ENCODE results near the gene KRT5. TPM values are rescaled to one million over a fixed set of nuclear protein-coding genes. Genes with fewer than 3 reads are reported as not detected.

KRT5 gene
- total and polyA plus RNA-seq, 10 of the 15 experiments (the other 5 are each of a cell fraction or from before 2014, with no cell fraction given): 1.6 TPM; not detected in 9

DNA sequence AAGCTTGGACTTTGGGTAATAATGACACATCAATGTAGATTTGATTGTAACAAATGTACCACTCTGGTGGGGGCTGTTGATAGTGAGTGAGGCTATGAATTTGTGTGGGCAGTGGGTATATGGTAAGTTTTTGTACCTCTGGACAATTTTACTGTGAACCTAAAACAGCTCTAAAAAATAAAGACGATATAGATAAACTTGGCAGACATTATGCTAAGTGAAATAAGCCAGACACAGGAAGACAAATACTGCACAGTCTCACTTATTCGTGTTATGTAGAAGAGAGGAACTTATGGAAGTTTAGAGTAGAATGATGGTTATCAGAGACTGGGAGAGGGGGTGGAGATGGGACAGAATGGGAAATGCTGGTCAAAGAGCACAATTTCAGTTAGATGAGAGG, 55.3 kb downstream of the KRT5 start:
- Histone ChIP-seq H2AFZ (ENCODE audit: control insufficient read depth, low read depth, low read length) (no peak overlapping the region), H3K4me1 (ENCODE audit: control insufficient read depth, insufficient read depth, low read length) (no peaks in the 10 kb centered on the region), H3K9me3 (replicated peaks; ENCODE audit: control insufficient read depth, insufficient read depth, low read length) (no peaks in the 10 kb centered on the region), H3K36me3 (ENCODE audit: control insufficient read depth in 2 of 2, insufficient read depth in 2 of 2, low read length in 1 of 2) (no peaks in the 10 kb centered on the region), H3K27ac (ENCODE audit: control insufficient read depth, insufficient read depth) (no peak overlapping the region), H3K9ac (ENCODE audit: control insufficient read depth, insufficient read depth, low read length) (no peak overlapping the region), H3K79me2 (ENCODE audit: control insufficient read depth, insufficient read depth, low read length) (no peaks in the 10 kb centered on the region), H3K4me3 (no peak overlapping the region), H3K4me2 (ENCODE audit: control insufficient read depth, insufficient read depth) (no peak overlapping the region), H4K20me1 (ENCODE audit: control insufficient read depth, insufficient read depth) (no peaks in the 10 kb centered on the region), H3K27me3 (replicated peaks in 1 of 2; ENCODE audit: control insufficient read depth in 2 of 2, insufficient read depth in 2 of 2, low read length in 1 of 2) (no peaks in the 10 kb centered on the region)
- SMC1A ChIA-PET (ENCODE audit: uncharacterized antibody, unreplicated experiment): no interaction called here
- intact Hi-C loops (cut with micrococcal nuclease; ENCODE audit: unreplicated experiment) (no loop called here), in situ Hi-C loops (cut with MboI) (no loop called here)
- WGBS (ENCODE audit: insufficient coverage, insufficient replicate concordance, low lambda C conversion rate, missing lambda C conversion rate): 39% methylated on average over 2 of the region's 2 CpGs
- POLR2A ChIA-PET: no interaction called here
- ATAC-seq (no peak), FAIRE-seq (no peak), DNase-seq (ENCODE audit: low read depth, low spot score) (no peak)
- RAD21 ChIA-PET (ENCODE audit: unreplicated experiment): interaction anchor here (0.6 kb wide), 1 partner anchor 498 kb away, joined by 4 read pairs; no protein-coding TSS in a partner anchor
- BruUV-seq (replicated peaks): no TSS peak
- TF ChIP-seq, protein P1, sequence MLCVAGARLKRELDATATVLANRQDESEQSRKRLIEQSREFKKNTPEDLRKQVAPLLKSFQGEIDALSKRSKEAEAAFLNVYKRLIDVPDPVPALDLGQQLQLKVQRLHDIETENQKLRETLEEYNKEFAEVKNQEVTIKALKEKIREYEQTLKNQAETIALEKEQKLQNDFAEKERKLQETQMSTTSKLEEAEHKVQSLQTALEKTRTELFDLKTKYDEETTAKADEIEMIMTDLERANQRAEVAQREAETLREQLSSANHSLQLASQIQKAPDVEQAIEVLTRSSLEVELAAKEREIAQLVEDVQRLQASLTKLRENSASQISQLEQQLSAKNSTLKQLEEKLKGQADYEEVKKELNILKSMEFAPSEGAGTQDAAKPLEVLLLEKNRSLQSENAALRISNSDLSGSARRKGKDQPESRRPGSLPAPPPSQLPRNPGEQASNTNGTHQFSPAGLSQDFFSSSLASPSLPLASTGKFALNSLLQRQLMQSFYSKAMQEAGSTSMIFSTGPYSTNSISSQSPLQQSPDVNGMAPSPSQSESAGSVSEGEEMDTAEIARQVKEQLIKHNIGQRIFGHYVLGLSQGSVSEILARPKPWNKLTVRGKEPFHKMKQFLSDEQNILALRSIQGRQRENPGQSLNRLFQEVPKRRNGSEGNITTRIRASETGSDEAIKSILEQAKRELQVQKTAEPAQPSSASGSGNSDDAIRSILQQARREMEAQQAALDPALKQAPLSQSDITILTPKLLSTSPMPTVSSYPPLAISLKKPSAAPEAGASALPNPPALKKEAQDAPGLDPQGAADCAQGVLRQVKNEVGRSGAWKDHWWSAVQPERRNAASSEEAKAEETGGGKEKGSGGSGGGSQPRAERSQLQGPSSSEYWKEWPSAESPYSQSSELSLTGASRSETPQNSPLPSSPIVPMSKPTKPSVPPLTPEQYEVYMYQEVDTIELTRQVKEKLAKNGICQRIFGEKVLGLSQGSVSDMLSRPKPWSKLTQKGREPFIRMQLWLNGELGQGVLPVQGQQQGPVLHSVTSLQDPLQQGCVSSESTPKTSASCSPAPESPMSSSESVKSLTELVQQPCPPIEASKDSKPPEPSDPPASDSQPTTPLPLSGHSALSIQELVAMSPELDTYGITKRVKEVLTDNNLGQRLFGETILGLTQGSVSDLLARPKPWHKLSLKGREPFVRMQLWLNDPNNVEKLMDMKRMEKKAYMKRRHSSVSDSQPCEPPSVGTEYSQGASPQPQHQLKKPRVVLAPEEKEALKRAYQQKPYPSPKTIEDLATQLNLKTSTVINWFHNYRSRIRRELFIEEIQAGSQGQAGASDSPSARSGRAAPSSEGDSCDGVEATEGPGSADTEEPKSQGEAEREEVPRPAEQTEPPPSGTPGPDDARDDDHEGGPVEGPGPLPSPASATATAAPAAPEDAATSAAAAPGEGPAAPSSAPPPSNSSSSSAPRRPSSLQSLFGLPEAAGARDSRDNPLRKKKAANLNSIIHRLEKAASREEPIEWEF (IDR thresholded peaks at IDR 0.05; ENCODE audit: insufficient replicate concordance, low read depth, low read length): no peak
- no peak for TF ChIP-seq GATAD2B (conservative IDR thresholded peaks at IDR 0.05; ENCODE audit: low read depth)
- no peak for TF ChIP-seq MEF2A (IDR thresholded peaks at IDR 0.05; ENCODE audit: insufficient read depth, low read depth, low read length)
- TF ChIP-seq, protein P2, sequence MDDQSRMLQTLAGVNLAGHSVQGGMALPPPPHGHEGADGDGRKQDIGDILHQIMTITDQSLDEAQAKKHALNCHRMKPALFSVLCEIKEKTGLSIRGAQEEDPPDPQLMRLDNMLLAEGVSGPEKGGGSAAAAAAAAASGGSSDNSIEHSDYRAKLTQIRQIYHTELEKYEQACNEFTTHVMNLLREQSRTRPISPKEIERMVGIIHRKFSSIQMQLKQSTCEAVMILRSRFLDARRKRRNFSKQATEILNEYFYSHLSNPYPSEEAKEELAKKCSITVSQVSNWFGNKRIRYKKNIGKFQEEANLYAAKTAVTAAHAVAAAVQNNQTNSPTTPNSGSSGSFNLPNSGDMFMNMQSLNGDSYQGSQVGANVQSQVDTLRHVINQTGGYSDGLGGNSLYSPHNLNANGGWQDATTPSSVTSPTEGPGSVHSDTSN (IDR thresholded peaks at IDR 0.05; ENCODE audit: insufficient replicate concordance, low read depth, low read length): no peak
- no peak for TF ChIP-seq CHD1 (IDR thresholded peaks at IDR 0.05; ENCODE audit: low read depth, low read length)
- TF ChIP-seq PAX5 (IDR thresholded peaks at IDR 0.05; ENCODE audit: borderline replicate concordance, low read depth, low read length): no peak
- TF ChIP-seq TAF1 (IDR thresholded peaks at IDR 0.05; ENCODE audit: borderline replicate concordance, low read depth, low read length): no peak
- TF ChIP-seq, protein P3, sequence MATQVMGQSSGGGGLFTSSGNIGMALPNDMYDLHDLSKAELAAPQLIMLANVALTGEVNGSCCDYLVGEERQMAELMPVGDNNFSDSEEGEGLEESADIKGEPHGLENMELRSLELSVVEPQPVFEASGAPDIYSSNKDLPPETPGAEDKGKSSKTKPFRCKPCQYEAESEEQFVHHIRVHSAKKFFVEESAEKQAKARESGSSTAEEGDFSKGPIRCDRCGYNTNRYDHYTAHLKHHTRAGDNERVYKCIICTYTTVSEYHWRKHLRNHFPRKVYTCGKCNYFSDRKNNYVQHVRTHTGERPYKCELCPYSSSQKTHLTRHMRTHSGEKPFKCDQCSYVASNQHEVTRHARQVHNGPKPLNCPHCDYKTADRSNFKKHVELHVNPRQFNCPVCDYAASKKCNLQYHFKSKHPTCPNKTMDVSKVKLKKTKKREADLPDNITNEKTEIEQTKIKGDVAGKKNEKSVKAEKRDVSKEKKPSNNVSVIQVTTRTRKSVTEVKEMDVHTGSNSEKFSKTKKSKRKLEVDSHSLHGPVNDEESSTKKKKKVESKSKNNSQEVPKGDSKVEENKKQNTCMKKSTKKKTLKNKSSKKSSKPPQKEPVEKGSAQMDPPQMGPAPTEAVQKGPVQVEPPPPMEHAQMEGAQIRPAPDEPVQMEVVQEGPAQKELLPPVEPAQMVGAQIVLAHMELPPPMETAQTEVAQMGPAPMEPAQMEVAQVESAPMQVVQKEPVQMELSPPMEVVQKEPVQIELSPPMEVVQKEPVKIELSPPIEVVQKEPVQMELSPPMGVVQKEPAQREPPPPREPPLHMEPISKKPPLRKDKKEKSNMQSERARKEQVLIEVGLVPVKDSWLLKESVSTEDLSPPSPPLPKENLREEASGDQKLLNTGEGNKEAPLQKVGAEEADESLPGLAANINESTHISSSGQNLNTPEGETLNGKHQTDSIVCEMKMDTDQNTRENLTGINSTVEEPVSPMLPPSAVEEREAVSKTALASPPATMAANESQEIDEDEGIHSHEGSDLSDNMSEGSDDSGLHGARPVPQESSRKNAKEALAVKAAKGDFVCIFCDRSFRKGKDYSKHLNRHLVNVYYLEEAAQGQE (IDR thresholded peaks at IDR 0.05; ENCODE audit: low read depth, low read length): no peak
- no peak for TF ChIP-seq TCF7 (IDR thresholded peaks at IDR 0.05; ENCODE audit: borderline replicate concordance)
- TF ChIP-seq EZH2 (IDR thresholded peaks at IDR 0.05; ENCODE audit: borderline replicate concordance, control insufficient read depth, low read depth, low read length): no peak
- CTCF ChIA-PET: no interaction called here

Measured in GM12878 (cell line).